ENCODE data around the gene ENAH. TPM values are rescaled to one million over a fixed set of nuclear protein-coding genes. Genes with fewer than 3 reads are reported as not detected.

ENAH gene
- 140 and 173 TPM in 2 replicates for total RNA-seq

GRCh38 chr1:225652729-225653462 lies at the start of gene ENAH:
Gene ENAH, minus strand, starts transcription at chr1:225653123. Its CDS starts 433 bp downstream, at chr1:225652690.

Other genes starting within 250 kb of the ENAH start
- 13.5 and 80.1 TPM in 2 replicates for gene LBR, start 225.1 kb downstream of the ENAH start, total RNA-seq
- 213 and 244 TPM in 2 replicates for gene SRP9, start 124.7 kb upstream of the ENAH start, total RNA-seq
- 14.8 and 23.7 TPM in 2 replicates for gene EPHX1, start 157.0 kb upstream of the ENAH start, total RNA-seq
- gene TMEM63A, start 229.3 kb upstream of the ENAH start, total RNA-seq, result 9.4 and 19.4 TPM in 2 replicates
- not detected in 2 replicates for gene LEFTY1, start 236.0 kb upstream of the ENAH start, total RNA-seq

Measured in regular cardiac myocyte (primary cell).